GM21526 (cell line): ENCODE measurements around the gene KCNQ1OT1.

Experiments
- ATAC-seq: cut with Tn5 transposase; IDR thresholded peaks from one replicate; pipeline ENCODE4 v1.9.1; 2021; ENCODE audit warnings: moderate library complexity; ENCODE audit not compliant: unreplicated experiment, low FRiP score

The KCNQ1OT1 gene

GRCh38 chr11:2699531-2700414, at the start of gene KCNQ1OT1:
TSS of gene KCNQ1OT1 (minus strand) at chr11:2699994.
- peak; percentile 91 for ATAC-seq

GRCh38 chr11:2748814-2749554, 49.2 kb upstream of the KCNQ1OT1 start:
- no peak for ATAC-seq

- ATAC-seq: no peak
These were observed 48.4 kb upstream of the KCNQ1OT1 start for GRCh38 chr11:2748061-2748813.

GRCh38 chr11:2747248-2748027, 47.6 kb upstream of the KCNQ1OT1 start:
- ATAC-seq: no peak

- ATAC-seq: no peak
These were observed 46.8 kb upstream of the KCNQ1OT1 start for GRCh38 chr11:2746401-2747247.

- ATAC-seq: no peak
These were observed 45.7 kb upstream of the KCNQ1OT1 start for GRCh38 chr11:2745511-2745910.

- ATAC-seq: no peak
These were observed 44.4 kb upstream of the KCNQ1OT1 start for GRCh38 chr11:2744166-2744565.

- no peak for ATAC-seq
These were observed 43.8 kb upstream of the KCNQ1OT1 start for GRCh38 chr11:2743427-2744110.

GRCh38 chr11:2742611-2743426, 43.0 kb upstream of the KCNQ1OT1 start:
- ATAC-seq: no peak

GRCh38 chr11:2742201-2742600, 42.4 kb upstream of the KCNQ1OT1 start:
- ATAC-seq: no peak

GRCh38 chr11:2741377-2742131, 41.8 kb upstream of the KCNQ1OT1 start:
- no peak for ATAC-seq

GRCh38 chr11:2741006-2741376, 41.2 kb upstream of the KCNQ1OT1 start:
- no peak for ATAC-seq

GRCh38 chr11:2740275-2740940, 40.6 kb upstream of the KCNQ1OT1 start:
- no peak for ATAC-seq

GRCh38 chr11:2739531-2740274, 39.9 kb upstream of the KCNQ1OT1 start:
- no peak for ATAC-seq

- ATAC-seq: no peak
These were observed 39.0 kb upstream of the KCNQ1OT1 start for GRCh38 chr11:2738551-2739431.
